ENCODE results near the gene LHX1. TPM values are rescaled to one million over a fixed set of nuclear protein-coding genes. Genes with fewer than 3 reads are reported as not detected.

Gene LHX1
- total RNA-seq, 1 donor from 2014 or later: not detected

GRCh38 chr17:36936455-36937000 is 747 bp upstream of the LHX1 start:
- peak overlapping the region; percentile 55 for H3K4me3 Mint-ChIP-seq (ENCODE audit: unreplicated experiment)
- peaks cover 81% of the 10 kb centered on the region for H3K27me3 Mint-ChIP-seq (ENCODE audit: low read depth)

DNA sequence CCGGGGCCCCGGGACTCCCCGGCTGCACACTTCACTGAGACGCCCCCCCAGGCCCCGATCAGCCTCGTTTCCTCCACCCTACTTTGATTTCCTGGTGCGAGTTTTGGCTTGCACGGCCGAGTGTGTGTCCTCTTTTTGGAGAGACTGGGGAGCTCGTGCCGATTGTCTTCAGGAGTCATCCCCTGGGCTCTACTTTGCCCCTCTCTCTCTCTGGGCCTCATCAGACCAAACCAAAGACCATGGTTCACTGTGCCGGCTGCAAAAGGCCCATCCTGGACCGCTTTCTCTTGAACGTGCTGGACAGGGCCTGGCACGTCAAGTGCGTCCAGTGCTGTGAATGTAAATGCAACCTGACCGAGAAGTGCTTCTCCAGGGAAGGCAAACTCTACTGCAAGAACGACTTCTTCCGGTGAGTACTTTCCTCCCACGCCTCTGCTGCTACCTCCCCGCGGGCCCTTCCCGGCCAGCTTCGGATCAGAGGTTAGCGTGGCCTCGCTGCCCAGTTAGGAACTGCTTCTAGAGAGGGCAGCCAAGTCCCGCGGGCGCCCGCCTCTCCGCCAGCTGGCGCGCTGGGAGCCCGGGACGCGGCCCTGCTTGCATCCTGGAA is 787 bp downstream of the LHX1 start:
- Mint-ChIP-seq H3K4me1 (ENCODE audit: low read depth) (peaks cover 42% of the 10 kb centered on the region), H3K9me3 (ENCODE audit: low read depth) (no peaks in the 10 kb centered on the region), H3K27ac (ENCODE audit: unreplicated experiment) (no peak overlapping the region), H3K27me3 (ENCODE audit: low read depth) (peaks cover 71% of the 10 kb centered on the region), H3K36me3 (ENCODE audit: low read depth) (peaks cover 3% of the 10 kb centered on the region), H3K4me3 (ENCODE audit: unreplicated experiment) (peak overlapping the region; percentile 2)
- DNase-seq (ENCODE audit: low spot score): no peak
- no peak for TF ChIP-seq CTCF (IDR thresholded peaks at IDR 0.05)

More at GRCh38 chr17:36936455-36937000, 747 bp upstream of the LHX1 start:
- Mint-ChIP-seq H3K4me1 (ENCODE audit: low read depth) (peaks cover 49% of the 10 kb centered on the region), H3K27ac (ENCODE audit: unreplicated experiment) (no peak overlapping the region), H3K36me3 (ENCODE audit: low read depth) (peaks cover 2% of the 10 kb centered on the region), H3K9me3 (ENCODE audit: low read depth) (no peaks in the 10 kb centered on the region)
- no peak for DNase-seq (ENCODE audit: low spot score)
- no peak for TF ChIP-seq CTCF (IDR thresholded peaks at IDR 0.05)

DNA sequence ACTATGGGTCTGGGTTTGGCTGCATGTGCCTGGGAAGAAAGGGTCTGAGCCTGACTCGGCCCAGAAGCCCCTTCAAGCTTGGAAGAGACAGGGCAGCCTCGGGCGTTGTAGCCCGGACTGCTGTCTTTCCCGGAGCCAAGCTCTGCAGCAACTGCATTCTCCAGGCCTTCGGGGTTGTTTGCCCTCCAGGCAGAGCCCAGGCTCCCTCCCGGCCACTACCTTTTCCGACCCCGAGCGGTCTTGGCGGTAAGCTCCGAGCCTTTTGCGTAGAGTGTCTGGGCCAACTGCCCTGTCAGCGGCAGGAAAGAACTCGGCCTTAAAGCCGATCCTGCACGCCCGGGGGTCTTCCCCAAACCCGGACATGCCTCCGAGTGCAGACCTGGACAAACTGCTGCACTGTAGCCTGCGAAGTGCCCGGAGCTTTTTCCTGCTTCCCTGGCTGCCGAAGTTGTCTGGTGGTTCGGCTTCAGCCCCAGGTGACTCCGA is 1.3 kb downstream of the LHX1 start:
- Mint-ChIP-seq H3K27ac (ENCODE audit: unreplicated experiment) (no peak overlapping the region), H3K9me3 (ENCODE audit: low read depth) (no peaks in the 10 kb centered on the region), H3K4me1 (ENCODE audit: low read depth) (peaks cover 42% of the 10 kb centered on the region), H3K4me3 (ENCODE audit: unreplicated experiment) (no peak overlapping the region), H3K36me3 (ENCODE audit: low read depth) (peaks cover 3% of the 10 kb centered on the region), H3K27me3 (ENCODE audit: low read depth) (peaks cover 69% of the 10 kb centered on the region)
- no peak for DNase-seq (ENCODE audit: low spot score)
- TF ChIP-seq CTCF (IDR thresholded peaks at IDR 0.05): no peak

- Mint-ChIP-seq H3K27me3 (ENCODE audit: low read depth) (peaks cover 69% of the 10 kb centered on the region), H3K27ac (ENCODE audit: unreplicated experiment) (no peak overlapping the region), H3K9me3 (ENCODE audit: low read depth) (no peaks in the 10 kb centered on the region), H3K36me3 (ENCODE audit: low read depth) (peaks cover 3% of the 10 kb centered on the region), H3K4me1 (ENCODE audit: low read depth) (peaks cover 37% of the 10 kb centered on the region), H3K4me3 (ENCODE audit: unreplicated experiment) (no peak overlapping the region)
- DNase-seq (ENCODE audit: low spot score): no peak
- no peak for TF ChIP-seq CTCF (IDR thresholded peaks at IDR 0.05)
Measured at GRCh38 chr17:36939052-36939801, 2.0 kb downstream of the LHX1 start.

DNA sequence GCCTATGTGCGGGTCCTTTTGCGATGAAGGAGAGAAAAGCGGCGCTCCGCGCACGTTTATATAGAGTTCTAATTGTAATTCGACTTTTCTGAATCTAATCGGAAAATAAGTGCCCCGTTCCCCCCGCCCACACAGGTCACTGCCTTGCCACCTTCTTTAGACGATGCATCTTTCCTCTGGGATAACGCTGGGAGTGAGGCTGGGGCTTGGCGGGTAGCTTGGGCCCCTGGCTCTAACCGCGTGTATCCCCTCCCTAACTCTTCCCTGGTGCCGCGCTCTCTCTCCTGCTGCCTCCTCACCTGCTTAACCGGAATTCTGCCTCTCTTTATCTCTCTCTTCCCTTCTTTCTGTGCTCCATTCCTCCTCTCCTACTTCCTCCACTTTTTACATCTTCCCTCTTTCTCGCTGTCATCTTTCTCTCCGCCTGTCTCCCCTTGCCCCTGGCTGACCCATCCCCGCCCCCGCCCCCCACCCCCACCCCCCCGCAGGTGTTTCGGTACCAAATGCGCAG is 2.6 kb downstream of the LHX1 start:
- Mint-ChIP-seq H3K4me1 (ENCODE audit: low read depth) (peaks cover 37% of the 10 kb centered on the region), H3K4me3 (ENCODE audit: unreplicated experiment) (no peak overlapping the region), H3K27ac (ENCODE audit: unreplicated experiment) (no peak overlapping the region), H3K27me3 (ENCODE audit: low read depth) (peaks cover 74% of the 10 kb centered on the region), H3K9me3 (ENCODE audit: low read depth) (no peaks in the 10 kb centered on the region), H3K36me3 (ENCODE audit: low read depth) (peaks cover 3% of the 10 kb centered on the region)
- DNase-seq (ENCODE audit: low spot score): no peak
- no peak for TF ChIP-seq CTCF (IDR thresholded peaks at IDR 0.05)

Data from chondrocyte (in vitro differentiated cells).